Activated naive CD4-positive, alpha-beta T cell treated with Interleukin-2 at 50 U/mL for 16 hours (primary cell): ENCODE results near the gene FBXW4.
"Not testable (repeated sequence)": the region's sequence is repeated elsewhere in the genome, so short reads cannot be mapped to it uniquely, and the experiment has no call there.

Experiments
- DNase-seq: peaks from one replicate; pipeline ENCODE4 v3.0.0-alpha.2; 2020

Gene FBXW4

GRCh38 chr10:101615525-101616116, 79.3 kb downstream of the FBXW4 start:
- no peak for DNase-seq

- no peak for DNase-seq
These were observed 80.1 kb downstream of the FBXW4 start for GRCh38 chr10:101614663-101615524.

- no peak for DNase-seq
These were observed 81.3 kb downstream of the FBXW4 start for GRCh38 chr10:101613646-101614045.

GRCh38 chr10:101612872-101613271, 82.1 kb downstream of the FBXW4 start:
- DNase-seq: no peak

- no peak for DNase-seq
These were observed 82.9 kb downstream of the FBXW4 start for GRCh38 chr10:101612086-101612485.

GRCh38 chr10:101611096-101611905, 83.7 kb downstream of the FBXW4 start:
- no peak for DNase-seq

- no peak for DNase-seq
These were observed 85.5 kb downstream of the FBXW4 start for GRCh38 chr10:101609481-101609880.

- DNase-seq: no peak
These were observed 87.8 kb downstream of the FBXW4 start for GRCh38 chr10:101607124-101607523.

GRCh38 chr10:101602761-101603398, 92.1 kb downstream of the FBXW4 start:
- peak; percentile 68 for DNase-seq

GRCh38 chr10:101601541-101601940, 93.4 kb downstream of the FBXW4 start:
- DNase-seq: no peak

GRCh38 chr10:101597091-101597900, 97.7 kb downstream of the FBXW4 start:
- DNase-seq: no peak

- no peak for DNase-seq
These were observed 99.2 kb downstream of the FBXW4 start for GRCh38 chr10:101595591-101596433.

- DNase-seq: not testable (repeated sequence)
These were observed 101.6 kb downstream of the FBXW4 start for GRCh38 chr10:101593331-101593730.

GRCh38 chr10:101588879-101589278, 106.1 kb downstream of the FBXW4 start:
- no peak for DNase-seq

- peak; percentile 91 for DNase-seq
These were observed 107.0 kb downstream of the FBXW4 start, which contains the start of the genes DPCD and POLL for GRCh38 chr10:101587725-101588653. Gene DPCD (plus strand): TSS chr10:101588321. CDS start chr10:101588337, 16 bp downstream. Gene POLL (minus strand): TSS chr10:101588257. CDS start chr10:101587360, 897 bp downstream.

GRCh38 chr10:101585841-101586240, 109.1 kb downstream of the FBXW4 start:
- no peak for DNase-seq

GRCh38 chr10:101580486-101581399, 114.2 kb downstream of the FBXW4 start:
- DNase-seq: no peak

- DNase-seq: no peak
These were observed 115.5 kb downstream of the FBXW4 start for GRCh38 chr10:101579516-101579870.
